ENCODE data around the gene LPAR2. TPM values are rescaled to one million over a fixed set of nuclear protein-coding genes. Genes with fewer than 3 reads are reported as not detected.

Gene LPAR2
- total and polyA plus RNA-seq, 2 donors (not counting 1 experiment from before 2014, with no cell fraction given), result 0.81 to 1.5 TPM

GRCh38 chr19:19652482-19653295 lies 24.7 kb upstream of the LPAR2 start:
- Histone ChIP-seq H3K9ac (ENCODE audit: insufficient read depth, low read length) (no peak overlapping the region), H3K4me2 (ENCODE audit: extremely low read depth, insufficient read depth, low read length) (no peak overlapping the region), H2AFZ (ENCODE audit: low read length) (no peak overlapping the region), H4K20me1 (ENCODE audit: control insufficient read depth, extremely low read depth, insufficient read depth, low read length) (no peaks in the 10 kb centered on the region), H3K36me3 (ENCODE audit: control insufficient read depth, insufficient read depth, low read length) (peaks cover 52% of the 10 kb centered on the region), H3K4me1 (ENCODE audit: control insufficient read depth, extremely low read depth, insufficient read depth, low read length) (no peaks in the 10 kb centered on the region), H3K27me3 (ENCODE audit: control insufficient read depth, insufficient read depth, low read length) (no peaks in the 10 kb centered on the region), H3K4me3 (replicated peaks in 1 of 4; ENCODE audit: control extremely low read depth in 1 of 4, insufficient read depth in 1 of 4, low read depth in 3 of 4, low read length in 4 of 4) (no peak overlapping the region), H3K9me3 (ENCODE audit: control insufficient read depth, insufficient read depth, low read depth, low read length) (no peaks in the 10 kb centered on the region), H3K79me2 (ENCODE audit: control insufficient read depth, insufficient read depth, low read length) (no peaks in the 10 kb centered on the region), H3K27ac (ENCODE audit: insufficient read depth, low read length) (no peak overlapping the region)
- DNase-seq (ENCODE audit: low read depth in 2 of 2), result peak in 1 of 2 donors; percentile 39
- TF ChIP-seq EZH2 (IDR thresholded peaks at IDR 0.05; ENCODE audit: low read length, missing control alignments), result no peak
- TF ChIP-seq CTCF (conservative IDR thresholded peaks at IDR 0.05 in 1 of 2, IDR thresholded peaks at IDR 0.05 in 1 of 2; ENCODE audit: low read depth in 1 of 2, low read length in 2 of 2), result no peak

- peaks cover 53% of the 10 kb centered on the region for H3K36me3 ChIP-seq (ENCODE audit: control insufficient read depth, insufficient read depth, low read length)
- no peaks in the 10 kb centered on the region for H3K4me1 ChIP-seq (ENCODE audit: control insufficient read depth, extremely low read depth, insufficient read depth, low read length)
- no peak overlapping the region for H3K4me3 ChIP-seq (replicated peaks in 1 of 4; ENCODE audit: control extremely low read depth in 1 of 4, insufficient read depth in 1 of 4, low read depth in 3 of 4, low read length in 4 of 4)
- no peaks in the 10 kb centered on the region for H3K79me2 ChIP-seq (ENCODE audit: control insufficient read depth, insufficient read depth, low read length)
- H3K27ac ChIP-seq (ENCODE audit: insufficient read depth, low read length), result no peak overlapping the region
- H3K9ac ChIP-seq (ENCODE audit: insufficient read depth, low read length), result no peak overlapping the region
- H3K9me3 ChIP-seq (ENCODE audit: control insufficient read depth, insufficient read depth, low read depth, low read length), result no peaks in the 10 kb centered on the region
- DNase-seq (ENCODE audit: low read depth in 2 of 2), result no peak
- H2AFZ ChIP-seq (ENCODE audit: low read length), result no peak overlapping the region
- TF ChIP-seq EZH2 (IDR thresholded peaks at IDR 0.05; ENCODE audit: low read length, missing control alignments) (no peak), CTCF (conservative IDR thresholded peaks at IDR 0.05 in 1 of 2, IDR thresholded peaks at IDR 0.05 in 1 of 2; ENCODE audit: low read depth in 1 of 2, low read length in 2 of 2) (no peak)
- no peak overlapping the region for H3K4me2 ChIP-seq (ENCODE audit: extremely low read depth, insufficient read depth, low read length)
- H3K27me3 ChIP-seq (ENCODE audit: control insufficient read depth, insufficient read depth, low read length), result no peaks in the 10 kb centered on the region
- H4K20me1 ChIP-seq (ENCODE audit: control insufficient read depth, extremely low read depth, insufficient read depth, low read length), result no peaks in the 10 kb centered on the region
These were observed 23.1 kb upstream of the LPAR2 start for GRCh38 chr19:19651076-19651475.

- Histone ChIP-seq H3K79me2 (ENCODE audit: control insufficient read depth, insufficient read depth, low read length) (no peaks in the 10 kb centered on the region), H3K36me3 (ENCODE audit: control insufficient read depth, insufficient read depth, low read length) (peaks cover 52% of the 10 kb centered on the region), H2AFZ (ENCODE audit: low read length) (no peak overlapping the region), H3K27me3 (ENCODE audit: control insufficient read depth, insufficient read depth, low read length) (no peaks in the 10 kb centered on the region), H3K9ac (ENCODE audit: insufficient read depth, low read length) (no peak overlapping the region), H3K4me1 (ENCODE audit: control insufficient read depth, extremely low read depth, insufficient read depth, low read length) (no peaks in the 10 kb centered on the region), H3K4me2 (ENCODE audit: extremely low read depth, insufficient read depth, low read length) (no peak overlapping the region), H3K9me3 (ENCODE audit: control insufficient read depth, insufficient read depth, low read depth, low read length) (no peaks in the 10 kb centered on the region), H3K27ac (ENCODE audit: insufficient read depth, low read length) (no peak overlapping the region), H4K20me1 (ENCODE audit: control insufficient read depth, extremely low read depth, insufficient read depth, low read length) (no peaks in the 10 kb centered on the region), H3K4me3 (replicated peaks in 1 of 4; ENCODE audit: control extremely low read depth in 1 of 4, insufficient read depth in 1 of 4, low read depth in 3 of 4, low read length in 4 of 4) (no peak overlapping the region)
- TF ChIP-seq EZH2 (IDR thresholded peaks at IDR 0.05; ENCODE audit: low read length, missing control alignments) (no peak), CTCF (conservative IDR thresholded peaks at IDR 0.05 in 1 of 2, IDR thresholded peaks at IDR 0.05 in 1 of 2; ENCODE audit: low read depth in 1 of 2, low read length in 2 of 2) (no peak)
- DNase-seq (ENCODE audit: low read depth in 2 of 2), result no peak
These were observed 22.3 kb upstream of the LPAR2 start for GRCh38 chr19:19650331-19650730.
